Measurements from ENCODE around the gene SKAP2.

DNA sequence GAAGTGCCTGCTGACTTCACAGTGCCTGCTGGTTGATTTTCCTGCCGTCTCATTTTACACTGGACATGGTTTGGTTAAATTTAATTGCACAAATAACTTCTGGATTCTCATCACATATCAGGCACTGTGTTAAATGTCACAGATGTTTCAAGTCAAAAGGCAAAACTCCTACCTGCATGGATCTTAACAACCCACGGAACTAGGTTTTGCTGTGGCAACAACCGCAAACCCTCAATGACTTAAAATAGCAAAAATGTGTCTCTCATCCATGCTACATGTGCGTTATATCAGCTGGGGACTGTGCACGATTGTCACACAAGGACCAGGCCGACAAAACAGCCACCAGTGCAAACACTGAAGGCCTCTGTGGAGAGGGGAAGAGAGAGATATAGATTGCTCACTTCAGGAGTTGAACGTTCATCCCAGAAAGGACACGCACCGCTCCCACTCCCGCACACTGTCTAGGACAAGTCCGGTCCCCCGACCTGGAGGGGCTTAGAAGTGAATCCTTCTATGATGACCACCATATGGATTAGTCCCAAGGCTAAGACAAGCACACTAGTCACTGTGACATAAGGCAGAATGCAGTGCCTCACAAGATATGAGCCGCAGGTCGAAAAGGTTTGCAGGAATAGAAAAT lies 233.3 kb downstream of the SKAP2 start:
- TF ChIP-seq, protein P1, sequence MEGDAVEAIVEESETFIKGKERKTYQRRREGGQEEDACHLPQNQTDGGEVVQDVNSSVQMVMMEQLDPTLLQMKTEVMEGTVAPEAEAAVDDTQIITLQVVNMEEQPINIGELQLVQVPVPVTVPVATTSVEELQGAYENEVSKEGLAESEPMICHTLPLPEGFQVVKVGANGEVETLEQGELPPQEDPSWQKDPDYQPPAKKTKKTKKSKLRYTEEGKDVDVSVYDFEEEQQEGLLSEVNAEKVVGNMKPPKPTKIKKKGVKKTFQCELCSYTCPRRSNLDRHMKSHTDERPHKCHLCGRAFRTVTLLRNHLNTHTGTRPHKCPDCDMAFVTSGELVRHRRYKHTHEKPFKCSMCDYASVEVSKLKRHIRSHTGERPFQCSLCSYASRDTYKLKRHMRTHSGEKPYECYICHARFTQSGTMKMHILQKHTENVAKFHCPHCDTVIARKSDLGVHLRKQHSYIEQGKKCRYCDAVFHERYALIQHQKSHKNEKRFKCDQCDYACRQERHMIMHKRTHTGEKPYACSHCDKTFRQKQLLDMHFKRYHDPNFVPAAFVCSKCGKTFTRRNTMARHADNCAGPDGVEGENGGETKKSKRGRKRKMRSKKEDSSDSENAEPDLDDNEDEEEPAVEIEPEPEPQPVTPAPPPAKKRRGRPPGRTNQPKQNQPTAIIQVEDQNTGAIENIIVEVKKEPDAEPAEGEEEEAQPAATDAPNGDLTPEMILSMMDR (IDR thresholded peaks at IDR 0.05), result no peak
- no peak for TF ChIP-seq POLR2A (IDR thresholded peaks at IDR 0.05)

Data from thyroid gland (tissue), 4 donors.